AG04450 (cell line): ENCODE measurements around the gene LNPEP. TPM values are rescaled to one million over a fixed set of nuclear protein-coding genes. Genes with fewer than 3 reads are reported as not detected.
"Not testable (repeated sequence)": the region's sequence is repeated elsewhere in the genome, so short reads cannot be mapped to it uniquely, and the experiment has no call there.

ENCODE experiments used
- CTCF ChIA-PET: fragments of 300-600, 350-600 bp; formaldehyde crosslinking; extraction: SDS; loops from one replicate; lab custom pipeline; 2022; ENCODE audit warnings: antibody characterized with exemption, inconsistent platforms; lab: Charles Lee
- POLR2A ChIA-PET: fragments of 350-600 bp; formaldehyde crosslinking; extraction: SDS; loops from one replicate; lab custom pipeline; 2021; ENCODE audit warnings: antibody characterized with exemption, inconsistent platforms; lab: Yijun Ruan, JAX
- DNase-seq: peaks from one replicate; pipeline ENCODE4 v3.0.0-alpha.2; 2011; ENCODE audit warnings: low read depth, low spot score
- H3K27ac ChIP-seq: one replicate; pipeline ENCODE4 v1.5.1; 2012; ENCODE audit warnings: low read depth, low read length, control low read depth
- H3K27me3 ChIP-seq: one replicate; pipeline ENCODE4 v1.6.0; 2012; ENCODE audit warnings: low read length; ENCODE audit not compliant: control insufficient read depth, insufficient read depth
- H3K4me3 ChIP-seq: 2 replicates; pipeline ENCODE4 v1.5.1; 2011; ENCODE audit warnings: mild to moderate bottlenecking, low read depth, low read length, control low read depth
- H3K9me3 ChIP-seq: 2 replicates; pipeline ENCODE4 v1.5.1; 2012; ENCODE audit warnings: low read length; ENCODE audit not compliant: control insufficient read depth, insufficient read depth
- CTCF ChIP-seq: IDR thresholded peaks from 2 replicates; pipeline ENCODE4 v1.5.1; 2011; ENCODE audit warnings: low read depth, low read length, control low read depth, inconsistent platforms
- polyA plus RNA-seq: library from polyadenylated mRNA; depleted of rRNA; stranded (reverse); fragments of >200 nt; gene quantifications from 2 replicates; pipeline ENCODE4 v1.2.3, GENCODE V29; 2011; rRNA removed
- small RNA-seq: library from RNA; depleted of rRNA; stranded (forward); fragments of <200 nt; gene quantifications from one replicate; pipeline ENCODE3, GENCODE V24; 2012; ENCODE audit warnings: low read depth; ENCODE audit not compliant: insufficient read length

The LNPEP gene
- polyA plus RNA-seq, 1 experiment: 13.4 TPM

GRCh38 chr5:97077246-97077645 lies 141.4 kb downstream of the LNPEP start:
- Histone ChIP-seq H3K27me3 (peaks cover 15% of the 10 kb centered on the region), H3K27ac (no peak overlapping the region), H3K4me3 (no peak overlapping the region), H3K9me3 (no peaks in the 10 kb centered on the region)
- CTCF ChIA-PET: interaction anchor here (1.5 kb wide), 1 partner anchor 80 kb away, joined by 4 read pairs; no protein-coding TSS in a partner anchor
- DNase-seq: no peak
- POLR2A ChIA-PET: no interaction called here
- no peak for TF ChIP-seq CTCF

- H3K27me3 ChIP-seq: peaks cover 12% of the 10 kb centered on the region
- no peaks in the 10 kb centered on the region for H3K9me3 ChIP-seq
- ChIA-PET CTCF (no interaction called here), POLR2A (no interaction called here)
- no peak overlapping the region for H3K27ac ChIP-seq
- TF ChIP-seq CTCF: no peak
- DNase-seq: no peak
- H3K4me3 ChIP-seq: no peak overlapping the region
Measured at GRCh38 chr5:97078958-97079743, 143.3 kb downstream of the LNPEP start.

GRCh38 chr5:97084782-97085458 lies 149.0 kb downstream of the LNPEP start:
- not testable (repeated sequence) for H3K27ac ChIP-seq

GRCh38 chr5:97085459-97086181 lies 149.7 kb downstream of the LNPEP start:
- H3K27ac ChIP-seq: no peak overlapping the region
- peaks cover 19% of the 10 kb centered on the region for H3K27me3 ChIP-seq
- no peak overlapping the region for H3K4me3 ChIP-seq
- no peak for TF ChIP-seq CTCF
- H3K9me3 ChIP-seq: peaks cover 8% of the 10 kb centered on the region; the same call in 1 of the 2 replicates
- no peak for DNase-seq
- CTCF ChIA-PET: no interaction called here
- POLR2A ChIA-PET: no interaction called here

More at GRCh38 chr5:97084782-97085458, 149.0 kb downstream of the LNPEP start:
- CTCF ChIA-PET, DNase-seq, POLR2A ChIA-PET, H3K4me3 ChIP-seq, H3K9me3 ChIP-seq: not testable (repeated sequence)
- peaks cover 19% of the 10 kb centered on the region for H3K27me3 ChIP-seq

Small RNAs within 50 kb of the gene (small RNA-seq; reads per million reads assigned to genes)
- not detected for gene RF00019

Other genes with a start within 250 kb of the LNPEP start
- gene ERAP1, start 128.1 kb upstream of the LNPEP start, polyA plus RNA-seq: 95.2 and 104 TPM in 2 replicates
- gene ERAP2, start 59.6 kb upstream of the LNPEP start, polyA plus RNA-seq: 2.5 and 2.7 TPM in 2 replicates
- gene LIX1, start 206.5 kb downstream of the LNPEP start, polyA plus RNA-seq: not detected in 2 replicates
- gene RIOK2, start 247.2 kb downstream of the LNPEP start, polyA plus RNA-seq: 24.2 and 35.7 TPM in 2 replicates